Loucy (cell line): ENCODE data around the gene ZBTB42.

ENCODE experiments used
- EZH2phosphoT487 ChIP-seq: fragments of 200-600 bp; IDR thresholded peaks from 2 replicates; pipeline ENCODE4 v1.6.1; 2018; ENCODE audit warnings: antibody characterized with exemption, mild to moderate bottlenecking, moderate library complexity, borderline replicate concordance
- TF ChIP-seq, protein P1 (sequence below): fragments of 200-600 bp; sonication (generic); conservative IDR thresholded peaks from 2 replicates; pipeline ENCODE4 v1.5.1; 2014; ENCODE audit warnings: mild to moderate bottlenecking, antibody characterized with exemption, low read length

- TF ChIP-seq, protein P1, sequence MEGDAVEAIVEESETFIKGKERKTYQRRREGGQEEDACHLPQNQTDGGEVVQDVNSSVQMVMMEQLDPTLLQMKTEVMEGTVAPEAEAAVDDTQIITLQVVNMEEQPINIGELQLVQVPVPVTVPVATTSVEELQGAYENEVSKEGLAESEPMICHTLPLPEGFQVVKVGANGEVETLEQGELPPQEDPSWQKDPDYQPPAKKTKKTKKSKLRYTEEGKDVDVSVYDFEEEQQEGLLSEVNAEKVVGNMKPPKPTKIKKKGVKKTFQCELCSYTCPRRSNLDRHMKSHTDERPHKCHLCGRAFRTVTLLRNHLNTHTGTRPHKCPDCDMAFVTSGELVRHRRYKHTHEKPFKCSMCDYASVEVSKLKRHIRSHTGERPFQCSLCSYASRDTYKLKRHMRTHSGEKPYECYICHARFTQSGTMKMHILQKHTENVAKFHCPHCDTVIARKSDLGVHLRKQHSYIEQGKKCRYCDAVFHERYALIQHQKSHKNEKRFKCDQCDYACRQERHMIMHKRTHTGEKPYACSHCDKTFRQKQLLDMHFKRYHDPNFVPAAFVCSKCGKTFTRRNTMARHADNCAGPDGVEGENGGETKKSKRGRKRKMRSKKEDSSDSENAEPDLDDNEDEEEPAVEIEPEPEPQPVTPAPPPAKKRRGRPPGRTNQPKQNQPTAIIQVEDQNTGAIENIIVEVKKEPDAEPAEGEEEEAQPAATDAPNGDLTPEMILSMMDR = peak; percentile 56
- TF ChIP-seq EZH2phosphoT487 = no peak
Measured at GRCh38 chr14:104827177-104828055, 26.5 kb downstream of the ZBTB42 start.
